HEK293 (cell line): Measurements from ENCODE around the gene PLOD3.

Source experiments
- CTCF ChIA-PET: fragments of 350-600 bp; formaldehyde crosslinking; extraction: SDS; loops from one replicate; lab custom pipeline; 2021; ENCODE audit warnings: antibody characterized with exemption; lab: Yijun Ruan, JAX
- POLR2A ChIA-PET: fragments of 300-600 bp; formaldehyde crosslinking; extraction: SDS; loops from one replicate; lab custom pipeline; 2020; ENCODE audit warnings: antibody characterized with exemption, inconsistent platforms; lab: Yijun Ruan, JAX
- H3K27ac ChIP-seq: fragments of 200-500 bp; sonication (Bioruptor generic); 2 replicates; pipeline ENCODE4 v1.5.1; 2014; ENCODE audit warnings: low read depth, low read length, control low read depth, inconsistent platforms; ENCODE audit errors: extremely low read depth
- H3K36me3 ChIP-seq, 2 experiments: fragments of 200-500 bp in 1 of 2; sonication (Bioruptor generic) in 1 of 2; 1 replicate in 1 of 2; 2 replicates in 1 of 2; pipeline ENCODE4 v1.5.1; 2014 to 2017; ENCODE audit warnings: inconsistent platforms in 2 of 2, low read length in 2 of 2; ENCODE audit not compliant: control insufficient read depth in 2 of 2, insufficient read depth in 1 of 2
- H3K4me1 ChIP-seq: fragments of 200-500 bp; sonication (Bioruptor generic); 2 replicates; pipeline ENCODE4 v1.5.1; 2014; ENCODE audit warnings: mild to moderate bottlenecking, low read length, inconsistent platforms; ENCODE audit not compliant: control insufficient read depth, insufficient read depth
- H3K4me3 ChIP-seq: 2 replicates; pipeline ENCODE4 v1.5.1; 2011; ENCODE audit warnings: low read depth, mild to moderate bottlenecking, control low read depth, low read length, moderate library complexity
- H3K9me3 ChIP-seq: fragments of 200-500 bp; sonication (Bioruptor generic); 2 replicates; pipeline ENCODE4 v1.5.1; 2014; ENCODE audit warnings: low read depth, low read length, inconsistent platforms; ENCODE audit not compliant: control insufficient read depth, insufficient read depth
- CTCF ChIP-seq: fragments of 450-650 bp; formaldehyde crosslinking; IDR thresholded peaks from 2 replicates; pipeline ENCODE4 v1.5.1; 2016; ENCODE audit warnings: missing biosample characterization, missing genetic modification characterization
- OVOL3 ChIP-seq: fragments of 450-650 bp; formaldehyde crosslinking; IDR thresholded peaks from 2 replicates; pipeline ENCODE4 v1.5.1; 2016; ENCODE audit warnings: missing biosample characterization, missing genetic modification characterization
- PRDM4 ChIP-seq: fragments of 450-650 bp; formaldehyde crosslinking; IDR thresholded peaks from 2 replicates; pipeline ENCODE4 v1.5.1; 2017; ENCODE audit warnings: missing biosample characterization, missing genetic modification characterization
- RBAK ChIP-seq: fragments of 450-650 bp; formaldehyde crosslinking; IDR thresholded peaks from 2 replicates; pipeline ENCODE4 v1.5.1; 2016; ENCODE audit warnings: missing biosample characterization, missing genetic modification characterization
- TSHZ1 ChIP-seq: fragments of 450-650 bp; formaldehyde crosslinking; IDR thresholded peaks from 2 replicates; pipeline ENCODE4 v1.5.1; 2016; ENCODE audit warnings: missing biosample characterization, missing genetic modification characterization, borderline replicate concordance
- ZBTB20 ChIP-seq: fragments of 450-650 bp; formaldehyde crosslinking; IDR thresholded peaks from 2 replicates; pipeline ENCODE4 v1.5.1; 2016; ENCODE audit warnings: missing biosample characterization, missing genetic modification characterization
- ZBTB26 ChIP-seq: fragments of 450-650 bp; formaldehyde crosslinking; optimal IDR thresholded peaks from 2 replicates; pipeline ENCODE3; 2016; ENCODE audit warnings: missing biosample characterization, mild to moderate bottlenecking, missing genetic modification characterization
- ZIC2 ChIP-seq: fragments of 450-650 bp; formaldehyde crosslinking; IDR thresholded peaks from 2 replicates; pipeline ENCODE4 v1.5.1; 2016; ENCODE audit warnings: missing biosample characterization, missing genetic modification characterization
- ZNF138 ChIP-seq: fragments of 450-650 bp; formaldehyde crosslinking; IDR thresholded peaks from 2 replicates; pipeline ENCODE4 v1.5.1; 2016; ENCODE audit warnings: missing biosample characterization, missing genetic modification characterization, borderline replicate concordance
- ZNF16 ChIP-seq: fragments of 450-650 bp; formaldehyde crosslinking; IDR thresholded peaks from 2 replicates; pipeline ENCODE4 v1.5.1; 2016; ENCODE audit warnings: low read depth, missing biosample characterization, missing genetic modification characterization
- ZNF239 ChIP-seq: fragments of 450-650 bp; formaldehyde crosslinking; IDR thresholded peaks from 2 replicates; pipeline ENCODE4 v1.5.1; 2016; ENCODE audit warnings: missing biosample characterization, missing genetic modification characterization
- ZNF302 ChIP-seq: fragments of 450-650 bp; formaldehyde crosslinking; IDR thresholded peaks from 2 replicates; pipeline ENCODE4 v1.5.1; 2016; ENCODE audit warnings: missing biosample characterization, missing genetic modification characterization, low read depth
- ZNF37A ChIP-seq: fragments of 450-650 bp; IDR thresholded peaks from 2 replicates; pipeline ENCODE4 v1.5.1; 2018; ENCODE audit warnings: missing biosample characterization, missing genetic modification characterization
- ZNF394 ChIP-seq: fragments of 450-650 bp; formaldehyde crosslinking; IDR thresholded peaks from 2 replicates; pipeline ENCODE4 v1.5.1; 2016; ENCODE audit warnings: missing biosample characterization, missing genetic modification characterization, mild to moderate bottlenecking, moderate library complexity, borderline replicate concordance
- ZNF423 ChIP-seq: fragments of 450-650 bp; formaldehyde crosslinking; IDR thresholded peaks from 2 replicates; pipeline ENCODE4 v1.5.1; 2016; ENCODE audit warnings: missing biosample characterization, missing genetic modification characterization
- ZNF48 ChIP-seq: fragments of 450-650 bp; formaldehyde crosslinking; IDR thresholded peaks from 2 replicates; pipeline ENCODE4 v1.5.1; 2016; ENCODE audit warnings: missing biosample characterization, missing genetic modification characterization
- ZNF530 ChIP-seq: fragments of 450-650 bp; formaldehyde crosslinking; IDR thresholded peaks from 2 replicates; pipeline ENCODE4 v1.5.1; 2016; ENCODE audit warnings: low read depth, missing biosample characterization, missing genetic modification characterization
- ZNF548 ChIP-seq: fragments of 450-650 bp; formaldehyde crosslinking; IDR thresholded peaks from 2 replicates; pipeline ENCODE4 v1.5.1; 2016; ENCODE audit warnings: missing biosample characterization, missing genetic modification characterization
- ZNF560 ChIP-seq: fragments of 450-650 bp; formaldehyde crosslinking; IDR thresholded peaks from 2 replicates; pipeline ENCODE4 v1.5.1; 2017; ENCODE audit warnings: missing biosample characterization, missing genetic modification characterization, borderline replicate concordance
- ZNF600 ChIP-seq: fragments of 450-650 bp; formaldehyde crosslinking; IDR thresholded peaks from 2 replicates; pipeline ENCODE4 v1.5.1; 2016; ENCODE audit warnings: missing biosample characterization, missing genetic modification characterization
- ZNF692 ChIP-seq: fragments of 450-650 bp; formaldehyde crosslinking; IDR thresholded peaks from 2 replicates; pipeline ENCODE4 v1.5.1; 2016; ENCODE audit warnings: missing biosample characterization, missing genetic modification characterization
- ZNF707 ChIP-seq: fragments of 450-650 bp; formaldehyde crosslinking; IDR thresholded peaks from 2 replicates; pipeline ENCODE4 v1.5.1; 2016; ENCODE audit warnings: missing biosample characterization, missing genetic modification characterization
- ZNF776 ChIP-seq: fragments of 450-650 bp; formaldehyde crosslinking; IDR thresholded peaks from 2 replicates; pipeline ENCODE4 v1.5.0; 2017; ENCODE audit warnings: missing biosample characterization, missing genetic modification characterization, borderline replicate concordance
- ZSCAN5A ChIP-seq: fragments of 450-650 bp; formaldehyde crosslinking; IDR thresholded peaks from 2 replicates; pipeline ENCODE4 v1.5.1; 2016; ENCODE audit warnings: missing biosample characterization, missing genetic modification characterization

The PLOD3 gene

GRCh38 chr7:101163279-101164070 is 53.9 kb downstream of the PLOD3 start:
- no peak overlapping the region for H3K27ac ChIP-seq
- H3K36me3 ChIP-seq, result peaks cover 3 to 8% of the 10 kb centered on the region in 2 experiments; a peak in 2 of 3 replicates
- H3K4me3 ChIP-seq, result peak overlapping the region; percentile 22
- CTCF ChIA-PET, result interaction anchor here (0.8 to 1.2 kb wide), 4 partner anchors 8 to 127 kb away, joined by 3 to 4 read pairs (median 4); no protein-coding TSS in a partner anchor
- POLR2A ChIA-PET, result interaction anchor here (0.7 to 1.2 kb wide), 5 partner anchors 10 to 289 kb away, joined by 3 to 5 read pairs (median 3); partner anchors contain the start of genes SERPINE1, SRRT and TRIM56
- peaks cover 18% of the 10 kb centered on the region for H3K4me1 ChIP-seq
- no peaks in the 10 kb centered on the region for H3K9me3 ChIP-seq
- TF ChIP-seq ZNF776 (tag by site-specific recombination) (no peak), ZNF423 (no peak), ZNF560 (no peak), ZNF394 (tag by site-specific recombination) (no peak), ZNF48 (no peak), ZNF600 (tag by site-specific recombination) (peak; percentile 98), ZNF16 (no peak), ZNF302 (tag by site-specific recombination) (no peak), ZNF37A (no peak), ZNF707 (tag by site-specific recombination) (no peak), RBAK (tag by site-specific recombination) (no peak), ZBTB20 (tag by site-specific recombination) (peak; percentile 57; the same call in 1 of the 2 replicates), CTCF (tag by site-specific recombination) (no peak), ZNF692 (tag by site-specific recombination) (0 out of 2 replicates have a peak, but pooled peaks have one; percentile 32), ZNF548 (tag by site-specific recombination) (no peak), ZNF239 (tag by site-specific recombination) (no peak), TSHZ1 (tag by site-specific recombination) (peak; percentile 25; the same call in 1 of the 2 replicates), ZSCAN5A (tag by site-specific recombination) (peak; percentile 84), PRDM4 (tag by site-specific recombination) (no peak), ZIC2 (tag by site-specific recombination) (peak; percentile 49; the same call in 1 of the 2 replicates), OVOL3 (tag by site-specific recombination) (no peak), ZNF138 (tag by site-specific recombination) (no peak), ZNF530 (tag by site-specific recombination) (no peak), ZBTB26 (tag by site-specific recombination) (peak; percentile 88)
